ENCODE measurements around the gene NR5A1. TPM values are rescaled to one million over a fixed set of nuclear protein-coding genes. Genes with fewer than 3 reads are reported as not detected.
A peak's percentile ranks its signal among the peaks of the same experiment; 100 is the strongest.

Gene NR5A1
- polyA plus RNA-seq, 1 donor: 0.09 TPM

DNA sequence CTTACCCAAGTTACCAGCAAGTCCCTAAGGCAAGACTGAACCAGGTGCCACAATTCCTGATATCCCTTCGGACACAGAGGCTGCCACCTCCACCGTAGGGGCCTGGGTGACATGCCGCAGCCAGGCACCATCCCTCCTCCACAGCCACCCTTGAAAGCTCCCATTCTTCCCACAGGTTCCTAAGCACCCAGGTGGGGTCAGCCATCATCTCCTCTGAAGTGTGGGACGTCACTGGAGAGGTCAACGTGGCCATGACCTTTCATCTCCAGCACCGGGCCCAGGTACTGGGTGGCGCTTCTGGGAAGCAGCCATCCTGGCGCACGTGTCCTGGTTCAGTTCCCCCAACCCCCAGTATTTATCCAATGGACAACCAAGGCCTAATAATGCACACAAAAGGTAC lies 48.8 kb downstream of the NR5A1 start:
- Histone ChIP-seq H3K27me3 (ENCODE audit: control insufficient read depth, insufficient read depth, low read length) (peaks cover 24% of the 10 kb centered on the region), H3K36me3 (ENCODE audit: control insufficient read depth, insufficient read depth, low read length) (no peaks in the 10 kb centered on the region), H3K4me1 (ENCODE audit: control insufficient read depth, insufficient read depth, low read length) (no peaks in the 10 kb centered on the region), H3K9me3 (ENCODE audit: control insufficient read depth, low read depth, low read length) (no peaks in the 10 kb centered on the region), H3K27ac (ENCODE audit: low read length) (no peak overlapping the region), H3K4me3 (ENCODE audit: low read length) (no peak overlapping the region)
- WGBS (ENCODE audit: insufficient coverage, low lambda C conversion rate): no CpG with 5 or more reads among the region's 9 CpGs
- DNase-seq: no peak

DNA sequence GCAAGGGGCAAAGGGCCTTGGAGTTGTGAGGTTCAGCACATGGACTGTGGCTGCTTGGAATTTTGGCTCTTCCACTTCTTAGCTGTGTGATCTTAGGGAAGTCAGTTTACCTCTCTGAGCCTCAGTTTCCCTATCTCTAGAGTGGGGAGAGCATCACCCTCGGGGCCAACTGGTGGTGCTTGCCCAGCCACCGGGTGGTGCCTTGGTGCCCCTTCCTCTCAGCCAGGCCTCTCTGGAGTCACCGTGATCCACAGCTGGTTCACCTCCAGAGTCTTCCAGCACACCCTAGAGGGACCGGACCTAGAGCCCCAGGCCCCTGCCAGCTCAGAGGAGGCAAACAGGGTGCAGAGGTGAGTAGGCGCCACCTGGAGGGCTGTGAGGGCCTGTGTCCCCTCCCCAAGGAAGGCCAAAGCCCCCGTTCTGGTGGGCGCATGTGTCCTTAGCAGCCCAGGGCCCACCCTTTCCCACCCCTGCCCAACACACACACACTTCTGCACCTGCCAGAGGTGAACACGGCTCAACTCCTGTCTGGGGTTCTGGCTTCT lies 49.2 kb downstream of the NR5A1 start:
- no CpG with 5 or more reads among the region's 8 CpGs for WGBS (ENCODE audit: insufficient coverage, low lambda C conversion rate)
- H3K27ac ChIP-seq (ENCODE audit: low read length): no peak overlapping the region
- DNase-seq: no peak
- no peaks in the 10 kb centered on the region for H3K36me3 ChIP-seq (ENCODE audit: control insufficient read depth, insufficient read depth, low read length)
- H3K9me3 ChIP-seq (ENCODE audit: control insufficient read depth, low read depth, low read length): peaks cover under 1% of the 10 kb centered on the region
- no peak overlapping the region for H3K4me3 ChIP-seq (ENCODE audit: low read length)
- H3K27me3 ChIP-seq (ENCODE audit: control insufficient read depth, insufficient read depth, low read length): peaks cover 26% of the 10 kb centered on the region
- H3K4me1 ChIP-seq (ENCODE audit: control insufficient read depth, insufficient read depth, low read length): no peaks in the 10 kb centered on the region

DNA sequence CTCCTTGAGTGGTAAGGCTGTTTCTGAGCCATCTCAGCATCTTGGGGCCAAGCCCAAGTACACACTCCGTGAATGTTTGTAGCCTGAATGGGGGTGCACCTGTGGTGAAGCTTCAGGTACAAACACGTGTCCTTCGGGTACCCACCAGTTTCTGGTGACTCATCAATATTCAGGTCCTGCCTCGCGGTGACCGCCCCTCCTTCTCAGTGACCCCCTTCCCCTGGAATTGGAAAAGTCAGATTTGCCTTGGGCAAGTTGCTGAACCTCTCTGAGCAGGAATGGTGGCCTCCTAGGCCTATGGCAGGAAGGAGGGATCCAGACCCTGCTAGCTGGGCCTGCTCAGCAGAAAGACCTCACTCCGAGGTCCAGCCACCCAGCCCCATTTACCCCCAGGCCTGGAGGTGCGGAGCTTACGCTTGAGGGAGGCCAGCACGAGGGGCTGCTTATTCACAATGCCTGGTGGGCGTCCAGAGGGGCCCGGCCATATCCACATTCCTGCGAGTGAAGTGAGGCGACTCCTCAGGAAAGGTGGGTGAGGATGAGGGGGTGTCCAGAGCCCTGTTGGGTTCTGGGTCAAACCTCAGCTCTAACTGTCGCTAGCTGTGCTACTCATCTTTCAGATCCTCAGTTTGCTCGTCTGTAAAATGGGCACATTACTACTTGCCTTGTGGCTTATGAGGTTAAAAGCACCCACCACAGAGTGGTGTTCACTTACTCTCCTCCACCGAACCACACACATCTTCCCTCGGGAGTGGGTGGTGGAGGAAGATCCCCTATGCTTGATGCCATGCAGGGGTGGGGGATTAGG lies 49.9 kb downstream of the NR5A1 start:
- H3K9me3 ChIP-seq (ENCODE audit: control insufficient read depth, low read depth, low read length): peaks cover 3% of the 10 kb centered on the region
- WGBS (ENCODE audit: insufficient coverage, low lambda C conversion rate): no CpG with 5 or more reads among the region's 18 CpGs
- H3K27me3 ChIP-seq (ENCODE audit: control insufficient read depth, insufficient read depth, low read length): peaks cover 30% of the 10 kb centered on the region
- no peak overlapping the region for H3K4me3 ChIP-seq (ENCODE audit: low read length)
- H3K36me3 ChIP-seq (ENCODE audit: control insufficient read depth, insufficient read depth, low read length): no peaks in the 10 kb centered on the region
- no peak for DNase-seq
- no peak overlapping the region for H3K27ac ChIP-seq (ENCODE audit: low read length)
- no peaks in the 10 kb centered on the region for H3K4me1 ChIP-seq (ENCODE audit: control insufficient read depth, insufficient read depth, low read length)

DNA sequence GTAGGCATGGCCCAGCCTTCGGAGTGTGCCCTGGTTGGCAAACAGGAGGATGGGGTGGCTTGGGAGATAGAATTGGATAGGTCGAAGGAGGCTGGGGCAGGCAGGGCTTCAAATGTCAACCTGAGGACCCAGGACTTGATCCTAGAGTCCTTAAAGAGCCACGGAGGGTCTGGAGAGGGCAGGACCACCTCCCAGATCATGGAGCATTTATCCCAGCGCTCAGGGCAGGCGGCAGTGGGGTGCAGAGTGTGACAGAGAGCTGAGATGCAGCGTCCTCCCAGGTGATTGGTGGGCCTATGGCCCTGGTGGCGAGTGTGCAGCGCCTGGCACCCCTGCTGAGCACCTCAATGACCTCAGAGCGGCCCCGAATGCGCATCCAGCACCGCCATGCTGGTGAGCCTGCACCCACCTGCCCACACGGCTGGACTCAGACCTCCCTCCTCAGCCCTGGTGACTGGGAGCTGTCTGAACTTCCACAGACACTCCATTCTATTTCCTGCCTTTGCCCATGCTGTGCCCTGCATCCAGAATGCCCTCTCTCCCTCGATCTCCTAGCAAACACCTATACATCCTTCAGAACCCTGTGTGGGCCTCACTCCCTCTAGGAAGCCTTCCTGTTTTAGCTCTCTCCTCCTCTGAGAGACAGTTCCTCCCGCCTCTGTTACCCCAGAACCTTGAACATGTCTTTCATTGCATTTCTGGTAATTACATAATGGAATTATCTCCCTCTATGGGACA lies 50.7 kb downstream of the NR5A1 start:
- Histone ChIP-seq H3K4me3 (ENCODE audit: low read length) (no peak overlapping the region), H3K36me3 (ENCODE audit: control insufficient read depth, insufficient read depth, low read length) (no peaks in the 10 kb centered on the region), H3K4me1 (ENCODE audit: control insufficient read depth, insufficient read depth, low read length) (no peaks in the 10 kb centered on the region), H3K27ac (ENCODE audit: low read length) (no peak overlapping the region), H3K9me3 (ENCODE audit: control insufficient read depth, low read depth, low read length) (peaks cover 3% of the 10 kb centered on the region), H3K27me3 (ENCODE audit: control insufficient read depth, insufficient read depth, low read length) (peaks cover 37% of the 10 kb centered on the region)
- no peak for DNase-seq
- 70% methylated on average over 2 of the region's 15 CpGs for WGBS (ENCODE audit: insufficient coverage, low lambda C conversion rate)

DNA sequence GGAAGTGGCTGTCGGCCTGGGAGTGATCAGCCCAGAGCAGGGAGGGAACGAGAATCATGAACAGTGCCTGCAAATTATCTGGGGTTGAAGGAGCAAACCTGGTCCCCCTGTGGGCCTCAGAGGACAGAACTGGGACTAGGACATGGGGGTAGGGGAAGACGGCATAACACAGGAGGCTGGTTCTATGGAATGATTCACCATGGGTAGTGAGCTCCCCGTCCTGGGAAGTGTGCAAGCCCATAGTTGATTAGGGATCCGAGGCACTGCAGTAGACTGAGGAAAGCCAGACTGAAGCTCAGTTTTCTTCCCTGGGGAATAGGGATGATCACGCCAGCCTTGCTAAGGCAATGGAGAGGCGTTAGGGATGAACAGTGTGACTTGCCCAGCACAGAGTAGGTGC lies 51.4 kb downstream of the NR5A1 start:
- Histone ChIP-seq H3K4me3 (ENCODE audit: low read length) (no peak overlapping the region), H3K4me1 (ENCODE audit: control insufficient read depth, insufficient read depth, low read length) (peaks cover 1% of the 10 kb centered on the region), H3K36me3 (ENCODE audit: control insufficient read depth, insufficient read depth, low read length) (no peaks in the 10 kb centered on the region), H3K27ac (ENCODE audit: low read length) (no peak overlapping the region), H3K9me3 (ENCODE audit: control insufficient read depth, low read depth, low read length) (peaks cover 3% of the 10 kb centered on the region), H3K27me3 (ENCODE audit: control insufficient read depth, insufficient read depth, low read length) (peaks cover 44% of the 10 kb centered on the region)
- no CpG with 5 or more reads among the region's 7 CpGs for WGBS (ENCODE audit: insufficient coverage, low lambda C conversion rate)
- no peak for DNase-seq

DNA sequence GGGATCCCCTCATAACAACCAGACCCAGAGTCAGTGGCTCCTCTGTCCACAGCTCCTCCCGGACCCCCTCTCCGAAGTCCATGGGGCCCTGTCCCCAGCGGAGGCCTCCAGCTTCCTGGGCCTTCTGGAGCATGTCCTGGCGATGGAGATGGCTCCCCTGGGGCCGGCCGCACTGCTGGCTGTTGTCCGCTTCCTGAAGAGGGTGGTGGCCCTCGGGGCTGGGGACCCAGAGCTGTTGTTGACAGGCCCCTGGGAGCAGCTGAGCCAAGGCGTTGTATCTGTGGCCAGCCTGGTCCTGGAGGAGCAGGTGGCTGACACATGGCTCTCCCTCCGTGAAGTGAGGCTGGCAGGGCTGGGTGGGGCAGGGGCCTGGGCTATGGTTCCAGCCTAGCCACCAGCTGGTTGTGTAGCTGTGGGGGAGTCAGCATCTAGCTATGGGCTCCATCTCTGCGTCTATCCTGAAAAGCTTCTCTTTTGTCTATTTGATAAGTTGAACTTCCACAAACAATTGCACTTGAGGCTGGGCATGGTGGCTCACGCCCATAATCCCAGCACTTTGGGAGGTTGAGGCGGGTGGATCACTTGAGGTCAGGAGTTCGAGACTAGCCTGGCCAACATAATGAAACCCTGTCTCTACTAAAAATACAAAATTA lies 52.3 kb downstream of the NR5A1 start:
- Histone ChIP-seq H3K27ac (ENCODE audit: low read length) (no peak overlapping the region), H3K4me1 (ENCODE audit: control insufficient read depth, insufficient read depth, low read length) (peaks cover 6% of the 10 kb centered on the region), H3K4me3 (ENCODE audit: low read length) (no peak overlapping the region), H3K9me3 (ENCODE audit: control insufficient read depth, low read depth, low read length) (peaks cover 5% of the 10 kb centered on the region), H3K36me3 (ENCODE audit: control insufficient read depth, insufficient read depth, low read length) (no peaks in the 10 kb centered on the region), H3K27me3 (ENCODE audit: control insufficient read depth, insufficient read depth, low read length) (peaks cover 52% of the 10 kb centered on the region)
- no CpG with 5 or more reads among the region's 14 CpGs for WGBS (ENCODE audit: insufficient coverage, low lambda C conversion rate)
- DNase-seq: no peak

DNA sequence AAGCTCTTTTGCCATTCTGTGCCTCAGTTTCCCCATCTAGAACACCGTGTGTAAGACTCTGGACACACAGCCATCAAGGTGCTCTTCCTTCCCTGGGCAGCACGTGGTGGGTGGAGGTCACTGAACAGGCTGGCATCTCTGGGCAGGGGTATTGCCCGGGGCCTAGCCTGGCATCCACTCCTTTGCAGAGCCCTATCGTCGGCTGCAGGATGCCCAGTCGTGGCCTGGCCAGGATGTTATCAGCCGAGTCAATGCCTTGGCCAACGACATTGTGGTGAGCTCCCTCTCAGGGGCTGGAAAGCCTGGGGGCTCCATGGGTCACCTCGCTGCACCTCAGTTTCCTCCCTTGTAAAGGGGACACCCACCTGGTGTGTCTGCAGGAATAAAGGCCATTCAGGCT lies 52.9 kb downstream of the NR5A1 start:
- peaks cover 59% of the 10 kb centered on the region for H3K27me3 ChIP-seq (ENCODE audit: control insufficient read depth, insufficient read depth, low read length)
- H3K36me3 ChIP-seq (ENCODE audit: control insufficient read depth, insufficient read depth, low read length): no peaks in the 10 kb centered on the region
- DNase-seq: no peak
- WGBS (ENCODE audit: insufficient coverage, low lambda C conversion rate): no CpG with 5 or more reads among the region's 9 CpGs
- no peak overlapping the region for H3K27ac ChIP-seq (ENCODE audit: low read length)
- H3K9me3 ChIP-seq (ENCODE audit: control insufficient read depth, low read depth, low read length): peaks cover 5% of the 10 kb centered on the region
- H3K4me3 ChIP-seq (ENCODE audit: low read length): no peak overlapping the region
- H3K4me1 ChIP-seq (ENCODE audit: control insufficient read depth, insufficient read depth, low read length): peaks cover 6% of the 10 kb centered on the region

DNA sequence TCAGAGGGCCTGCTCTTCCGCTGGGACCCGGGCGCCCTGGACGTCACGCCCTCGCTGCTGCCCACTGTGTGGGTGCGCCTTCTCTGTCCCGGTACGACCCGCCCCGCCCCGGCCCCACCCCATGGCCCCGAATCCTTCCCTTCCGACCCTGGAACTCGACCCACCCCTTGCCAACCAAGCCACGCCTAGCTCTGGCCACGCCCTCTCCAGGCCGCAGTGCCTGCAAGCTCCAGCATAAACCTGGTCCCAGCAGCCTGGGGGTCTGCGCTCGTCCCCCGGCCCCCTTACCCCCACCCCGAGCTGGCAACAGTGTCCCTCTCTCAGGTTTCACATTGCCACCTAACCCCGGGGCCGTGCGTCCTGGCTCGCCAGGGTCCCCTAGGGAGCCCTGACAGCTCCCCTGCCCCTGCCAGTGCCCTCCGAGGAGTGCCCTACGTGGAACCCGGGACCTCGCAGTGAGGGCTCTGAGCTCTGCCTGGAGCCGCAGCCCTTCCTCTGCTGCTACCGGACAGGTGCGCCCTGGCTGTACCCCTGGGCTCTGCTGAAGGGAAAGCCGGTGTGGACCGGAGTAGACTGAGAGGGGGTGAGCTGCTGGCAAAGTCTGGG lies 53.5 kb downstream of the NR5A1 start:
- WGBS (ENCODE audit: insufficient coverage, low lambda C conversion rate): no CpG with 5 or more reads among the region's 35 CpGs
- Histone ChIP-seq H3K27ac (ENCODE audit: low read length) (no peak overlapping the region), H3K9me3 (ENCODE audit: control insufficient read depth, low read depth, low read length) (peaks cover 5% of the 10 kb centered on the region), H3K4me1 (ENCODE audit: control insufficient read depth, insufficient read depth, low read length) (peaks cover 6% of the 10 kb centered on the region), H3K27me3 (ENCODE audit: control insufficient read depth, insufficient read depth, low read length) (peaks cover 61% of the 10 kb centered on the region), H3K36me3 (ENCODE audit: control insufficient read depth, insufficient read depth, low read length) (no peaks in the 10 kb centered on the region), H3K4me3 (ENCODE audit: low read length) (no peak overlapping the region)
- DNase-seq: peak in 1 of 2 donors; percentile 9

DNA sequence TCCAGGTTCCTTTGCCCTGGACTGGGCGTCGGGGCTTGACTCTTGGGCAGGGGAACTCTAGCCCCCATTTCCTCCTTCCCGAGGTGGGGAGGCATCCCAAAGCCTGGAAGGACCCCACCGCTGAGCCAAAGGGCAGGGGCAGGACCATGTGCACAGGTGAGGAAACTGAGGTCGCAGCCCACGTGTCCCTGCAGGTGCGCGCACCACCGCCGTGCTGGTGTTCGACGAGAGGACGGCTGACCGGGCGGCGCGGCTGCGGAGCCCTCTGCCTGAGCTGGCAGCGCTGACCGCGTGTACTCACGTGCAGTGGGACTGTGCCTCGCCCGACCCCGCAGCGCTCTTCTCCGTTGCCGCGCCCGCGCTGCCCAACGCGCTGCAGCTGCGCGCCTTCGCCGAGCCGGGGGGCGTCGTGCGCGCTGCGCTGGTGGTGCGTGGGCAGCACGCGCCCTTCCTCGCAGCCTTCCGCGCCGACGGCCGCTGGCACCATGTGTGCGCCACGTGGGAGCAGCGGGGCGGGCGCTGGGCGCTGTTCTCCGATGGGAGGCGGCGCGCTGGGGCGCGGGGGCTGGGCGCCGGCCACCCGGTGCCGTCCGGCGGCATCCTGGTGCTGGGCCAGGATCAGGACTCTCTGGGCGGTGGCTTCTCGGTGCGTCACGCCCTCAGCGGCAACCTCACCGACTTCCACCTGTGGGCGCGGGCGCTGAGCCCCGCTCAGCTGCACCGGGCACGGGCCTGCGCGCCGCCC lies 54.2 kb downstream of the NR5A1 start:
- WGBS (ENCODE audit: insufficient coverage, low lambda C conversion rate): no CpG with 5 or more reads among the region's 85 CpGs
- peaks cover 57% of the 10 kb centered on the region for H3K27me3 ChIP-seq (ENCODE audit: control insufficient read depth, insufficient read depth, low read length)
- no peak overlapping the region for H3K27ac ChIP-seq (ENCODE audit: low read length)
- H3K4me1 ChIP-seq (ENCODE audit: control insufficient read depth, insufficient read depth, low read length): peaks cover 6% of the 10 kb centered on the region
- H3K9me3 ChIP-seq (ENCODE audit: control insufficient read depth, low read depth, low read length): peaks cover 5% of the 10 kb centered on the region
- DNase-seq: no peak
- no peak overlapping the region for H3K4me3 ChIP-seq (ENCODE audit: low read length)
- H3K36me3 ChIP-seq (ENCODE audit: control insufficient read depth, insufficient read depth, low read length): no peaks in the 10 kb centered on the region
